K562 (cell line): ENCODE results near the gene MKLN1. TPM values are rescaled to one million over a fixed set of nuclear protein-coding genes. Genes with fewer than 3 reads are reported as not detected.

Experiments
- ATAC-seq: fragments of 200-7000 bp; cut with Tn5 transposase; 3 replicates; pipeline ENCODE4 v1.9.1; 2020; ENCODE audit warnings: moderate library complexity
- BruUV-seq: library from RNA; stranded (reverse); fragments of 400-500 nt; replicated peaks from 2 replicates; lab custom pipeline; 2021; lab: Mats Ljungman, UMichigan
- CTCF ChIA-PET: fragments of 300-600 bp; formaldehyde crosslinking; extraction: SDS; loops from one replicate; lab custom pipeline; 2021; ENCODE audit warnings: low intra/inter-chr PET ratio; lab: Yijun Ruan, JAX
- POLR2A ChIA-PET: fragments of 300-600, 350-650 bp; sonication (Branson Sonifier 250); formaldehyde crosslinking; extraction: SDS; loops from one replicate; lab custom pipeline; 2021; ENCODE audit warnings: antibody characterized with exemption, inconsistent platforms; lab: Yijun Ruan, JAX
- DNase-seq, 4 experiments: peaks; one replicate each; pipeline versions ENCODE4 v3.0.0 to v3.0.0-alpha.2; 2011 to 2018; ENCODE audit warnings: low spot score in 3 of 4, mixed read lengths in 3 of 4; ENCODE audit errors: extremely low read depth in 1 of 4
- FAIRE-seq: peaks from 2 replicates; lab custom pipeline; 2011; peaks lifted over from hg19 to GRCh38; lab: Jason Lieb, UNC
- H2AFZ ChIP-seq: 2 replicates; pipeline ENCODE4 v1.6.0; 2011; ENCODE audit warnings: low read depth, low read length, control low read depth, inconsistent platforms
- H3K27ac ChIP-seq: fragments of 200-600 bp; 3 replicates; pipeline ENCODE4 v1.8.0; 2011; ENCODE audit warnings: low read depth, mild to moderate bottlenecking, control low read depth, inconsistent platforms, low read length, moderate library complexity, mixed read lengths; ENCODE audit errors: extremely low read depth
- H3K27me3 ChIP-seq, 2 experiments: fragments of 300-600 bp in 1 of 2; 2 replicates in 1 of 2; 3 replicates in 1 of 2; pipeline versions ENCODE4 v1.6.0 to v1.8.0; 2011; ENCODE audit warnings: inconsistent platforms in 2 of 2, low read length in 2 of 2, mild to moderate bottlenecking in 1 of 2, mixed read lengths in 1 of 2, moderate library complexity in 1 of 2; ENCODE audit not compliant: control insufficient read depth in 2 of 2, insufficient read depth in 2 of 2
- H3K36me3 ChIP-seq: fragments of 300-600 bp; 3 replicates; pipeline ENCODE4 v1.8.0; 2011; ENCODE audit warnings: mild to moderate bottlenecking, low read length, inconsistent platforms; ENCODE audit not compliant: control insufficient read depth, insufficient read depth
- H3K4me1 ChIP-seq, 2 experiments: fragments of 200-600 bp in 1 of 2; replicated peaks in 1 of 2; 2 replicates in 1 of 2; 3 replicates in 1 of 2; pipeline versions ENCODE4 v1.5.1 to v1.8.0; 2011; ENCODE audit warnings: inconsistent platforms in 2 of 2, low read length in 2 of 2, mild to moderate bottlenecking in 1 of 2, mixed read lengths in 1 of 2, moderate library complexity in 1 of 2; ENCODE audit not compliant: control insufficient read depth in 2 of 2, insufficient read depth in 2 of 2
- H3K4me2 ChIP-seq: 2 replicates; pipeline ENCODE4 v1.6.1; 2011; ENCODE audit warnings: low read length, control low read depth, inconsistent platforms, mixed read lengths; ENCODE audit not compliant: insufficient read depth
- H3K4me3 ChIP-seq: fragments of 200-600 bp; sonication (generic), shearing (Covaris generic); 2 replicates; pipeline ENCODE4 v1.5.1; 2016; ENCODE audit warnings: control low read depth, inconsistent platforms
- H3K79me2 ChIP-seq: fragments of 200-600 bp; 3 replicates; pipeline ENCODE4 v1.8.0; 2011; ENCODE audit warnings: low read length, inconsistent platforms; ENCODE audit not compliant: control insufficient read depth, insufficient read depth
- H3K9ac ChIP-seq, 2 experiments: 2 replicates each; pipeline versions ENCODE4 v1.6.0 to v1.6.1; 2011; ENCODE audit warnings: low read depth in 2 of 2, low read length in 2 of 2, control low read depth in 1 of 2, inconsistent platforms in 1 of 2, mild to moderate bottlenecking in 1 of 2, mixed read lengths in 1 of 2; ENCODE audit not compliant: insufficient read depth in 1 of 2
- H3K9me1 ChIP-seq: one replicate; pipeline ENCODE4 v1.6.0; 2011; ENCODE audit warnings: inconsistent platforms, mild to moderate bottlenecking, low read length, moderate library complexity; ENCODE audit not compliant: control insufficient read depth, insufficient read depth
- H3K9me3 ChIP-seq: replicated peaks from 2 replicates; pipeline ENCODE4 v1.5.1; 2011; ENCODE audit warnings: low read depth, low read length, inconsistent platforms; ENCODE audit not compliant: control insufficient read depth, insufficient read depth
- H4K20me1 ChIP-seq: replicated peaks from 2 replicates; pipeline ENCODE4 v1.6.1; 2011; ENCODE audit warnings: low read length, inconsistent platforms, mixed read lengths; ENCODE audit not compliant: control insufficient read depth, insufficient read depth
- GATAD2B ChIP-seq: fragments of 450-650 bp; IDR thresholded peaks from 2 replicates; pipeline ENCODE4 v1.6.1; 2017; ENCODE audit warnings: mild to moderate bottlenecking, borderline replicate concordance
- U2AF1 ChIP-seq: fragments of 200-400 bp; formaldehyde crosslinking; optimal IDR thresholded peaks from 2 replicates; pipeline ENCODE3; 2017; ENCODE audit warnings: mild to moderate bottlenecking, low read depth, low read length, moderate library complexity
- ZBTB8A ChIP-seq: fragments of 450-650 bp; IDR thresholded peaks from 2 replicates; pipeline ENCODE4 v1.6.1; 2018; ENCODE audit warnings: mild to moderate bottlenecking, moderate library complexity; ENCODE audit not compliant: partially characterized antibody
- ZNF57 ChIP-seq: fragments of 450-650 bp; formaldehyde crosslinking; IDR thresholded peaks from 2 replicates; pipeline ENCODE4 v1.4.0; 2020; ENCODE audit warnings: mild to moderate bottlenecking, moderate library complexity
- WGBS: fragments of 100-300 bp; shearing (Covaris generic); methylation state at CpG from one replicate; pipeline ENCODE4 v1.1.6; 2016; ENCODE audit warnings: low coverage, mixed read lengths; ENCODE audit not compliant: insufficient coverage; ENCODE audit errors: missing lambda C conversion rate; 5-methylcytosine and 5-hydroxymethylcytosine counted together
- in situ Hi-C: fragments of 300-500 bp; cut with MboI; formaldehyde crosslinking; loops from 4 replicates; pipeline ENCODE4 v1.15.0; 2018; ENCODE audit warnings: inconsistent platforms, mixed read lengths
- intact Hi-C: fragments of 100-400 bp; cut with micrococcal nuclease; formaldehyde crosslinking; loops from 2 replicates; pipeline ENCODE4 v1.14.2; 2022
- polyA plus RNA-seq, 8 experiments: library from polyadenylated mRNA; depleted of rRNA in 4 of 8; stranded (reverse) in 5 of 8; unstranded in 3 of 8; fragments of >200 nt; fragmentation: Nextera tagmentation in 2 of 8; fragmentation: Illumina TruSeq in 1 of 8; extraction: Ambion mirVana in 2 of 8; extraction: Trizol in 1 of 8; gene quantifications; 2 replicates each; pipeline versions ENCODE4 v1.2.1 to v1.2.3, GENCODE V29; 2011 to 2014; ENCODE audit warnings: inconsistent platforms in 1 of 8, missing spikeins in 1 of 8
- total RNA-seq, 7 experiments: library from RNA; depleted of rRNA in 6 of 7; stranded (reverse); fragments of >200 nt in 6 of 7; fragmentation: Illumina TruSeq in 2 of 7; extraction: Trizol in 2 of 7; gene quantifications; 2 replicates each; pipeline versions ENCODE4 v1.2.1 to v1.2.3, GENCODE V29; 2011 to 2021; ENCODE audit warnings: low replicate concordance in 1 of 7
- TF ChIP-seq, protein P1 (sequence below): fragments of 450-650 bp; IDR thresholded peaks from 2 replicates; pipeline ENCODE4 v1.6.1; 2017; ENCODE audit warnings: antibody characterized with exemption, mild to moderate bottlenecking

The MKLN1 gene
- total and polyA plus RNA-seq, 9 of the 15 experiments (the other 6 are each of a cell fraction or from before 2014, with no cell fraction given) = 18.6 to 80.4 (median 56.0) TPM

DNA sequence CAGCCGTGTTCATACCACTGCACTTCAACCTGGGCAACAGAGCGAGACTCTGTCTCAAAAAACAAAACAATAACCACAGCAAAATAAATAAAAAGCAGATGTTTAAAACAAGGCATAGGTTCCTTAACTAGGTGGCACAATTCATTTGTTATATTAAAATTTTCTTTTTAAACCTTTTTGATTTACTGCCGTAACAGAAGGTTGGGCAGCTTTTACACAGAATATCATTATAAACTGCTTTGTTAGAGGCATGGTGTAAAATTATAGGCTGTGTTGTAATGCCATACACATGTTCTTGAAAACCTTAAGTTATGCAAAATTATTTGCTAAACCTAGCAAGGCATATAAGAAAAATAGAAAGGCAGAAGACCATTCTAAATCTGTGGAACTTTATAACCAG is 84.4 kb downstream of the MKLN1 start:
- ATAC-seq = no peak
- CTCF ChIA-PET = no interaction called here
- DNase-seq = no peak
- Histone ChIP-seq H3K36me3 (peaks cover 35% of the 10 kb centered on the region; the same call in 2 of the 3 replicates), H3K4me2 (no peak overlapping the region), H2AFZ (no peak overlapping the region), H3K9me3 (no peaks in the 10 kb centered on the region), H3K79me2 (no peaks in the 10 kb centered on the region), H3K27me3 (no peaks in the 10 kb centered on the region), H4K20me1 (no peaks in the 10 kb centered on the region), H3K4me1 (no peaks in the 10 kb centered on the region)
- POLR2A ChIA-PET = interaction anchor here (0.6 kb wide), 1 partner anchor 17 kb away, joined by 3 read pairs; no protein-coding TSS in a partner anchor
- intact Hi-C loops (no loop called here), in situ Hi-C loops (no loop called here)
- WGBS = 95% methylated on average over 3 of the region's 3 CpGs
- FAIRE-seq = no peak
- TF ChIP-seq U2AF1 (no peak), GATAD2B (no peak), ZBTB8A (no peak), ZNF57 (no peak)
- TF ChIP-seq, protein P1, sequence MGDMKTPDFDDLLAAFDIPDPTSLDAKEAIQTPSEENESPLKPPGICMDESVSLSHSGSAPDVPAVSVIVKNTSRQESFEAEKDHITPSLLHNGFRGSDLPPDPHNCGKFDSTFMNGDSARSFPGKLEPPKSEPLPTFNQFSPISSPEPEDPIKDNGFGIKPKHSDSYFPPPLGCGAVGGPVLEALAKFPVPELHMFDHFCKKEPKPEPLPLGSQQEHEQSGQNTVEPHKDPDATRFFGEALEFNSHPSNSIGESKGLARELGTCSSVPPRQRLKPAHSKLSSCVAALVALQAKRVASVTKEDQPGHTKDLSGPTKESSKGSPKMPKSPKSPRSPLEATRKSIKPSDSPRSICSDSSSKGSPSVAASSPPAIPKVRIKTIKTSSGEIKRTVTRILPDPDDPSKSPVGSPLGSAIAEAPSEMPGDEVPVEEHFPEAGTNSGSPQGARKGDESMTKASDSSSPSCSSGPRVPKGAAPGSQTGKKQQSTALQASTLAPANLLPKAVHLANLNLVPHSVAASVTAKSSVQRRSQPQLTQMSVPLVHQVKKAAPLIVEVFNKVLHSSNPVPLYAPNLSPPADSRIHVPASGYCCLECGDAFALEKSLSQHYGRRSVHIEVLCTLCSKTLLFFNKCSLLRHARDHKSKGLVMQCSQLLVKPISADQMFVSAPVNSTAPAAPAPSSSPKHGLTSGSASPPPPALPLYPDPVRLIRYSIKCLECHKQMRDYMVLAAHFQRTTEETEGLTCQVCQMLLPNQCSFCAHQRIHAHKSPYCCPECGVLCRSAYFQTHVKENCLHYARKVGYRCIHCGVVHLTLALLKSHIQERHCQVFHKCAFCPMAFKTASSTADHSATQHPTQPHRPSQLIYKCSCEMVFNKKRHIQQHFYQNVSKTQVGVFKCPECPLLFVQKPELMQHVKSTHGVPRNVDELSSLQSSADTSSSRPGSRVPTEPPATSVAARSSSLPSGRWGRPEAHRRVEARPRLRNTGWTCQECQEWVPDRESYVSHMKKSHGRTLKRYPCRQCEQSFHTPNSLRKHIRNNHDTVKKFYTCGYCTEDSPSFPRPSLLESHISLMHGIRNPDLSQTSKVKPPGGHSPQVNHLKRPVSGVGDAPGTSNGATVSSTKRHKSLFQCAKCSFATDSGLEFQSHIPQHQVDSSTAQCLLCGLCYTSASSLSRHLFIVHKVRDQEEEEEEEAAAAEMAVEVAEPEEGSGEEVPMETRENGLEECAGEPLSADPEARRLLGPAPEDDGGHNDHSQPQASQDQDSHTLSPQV = no peak
- TF ChIP-seq, all 486 proteins: peak for 0
- H3K4me3 ChIP-seq = no peak overlapping the region
- H3K9me1 ChIP-seq = no peaks in the 10 kb centered on the region
- no TSS peak for BruUV-seq
- H3K27ac ChIP-seq = no peak overlapping the region
- H3K9ac ChIP-seq = no peak overlapping the region
